DND-41 (cell line): ENCODE data around the gene KRT32.

Experiments used
- EZH2 ChIP-seq: IDR thresholded peaks from 3 replicates; pipeline ENCODE4 v1.6.1; 2012; ENCODE audit warnings: borderline replicate concordance, low read depth, mild to moderate bottlenecking, moderate library complexity, low read length, inconsistent platforms; ENCODE audit not compliant: severe bottlenecking
- TF ChIP-seq, protein P1 (sequence below): IDR thresholded peaks from 2 replicates; pipeline ENCODE4 v1.5.1; 2012; ENCODE audit warnings: borderline replicate concordance, low read length, moderate library complexity, mild to moderate bottlenecking; ENCODE audit not compliant: poor library complexity, severe bottlenecking; ENCODE audit errors: extremely low read depth

GRCh38 chr17:41462705-41463104, 4.5 kb downstream of the KRT32 start:
- TF ChIP-seq, protein P1, sequence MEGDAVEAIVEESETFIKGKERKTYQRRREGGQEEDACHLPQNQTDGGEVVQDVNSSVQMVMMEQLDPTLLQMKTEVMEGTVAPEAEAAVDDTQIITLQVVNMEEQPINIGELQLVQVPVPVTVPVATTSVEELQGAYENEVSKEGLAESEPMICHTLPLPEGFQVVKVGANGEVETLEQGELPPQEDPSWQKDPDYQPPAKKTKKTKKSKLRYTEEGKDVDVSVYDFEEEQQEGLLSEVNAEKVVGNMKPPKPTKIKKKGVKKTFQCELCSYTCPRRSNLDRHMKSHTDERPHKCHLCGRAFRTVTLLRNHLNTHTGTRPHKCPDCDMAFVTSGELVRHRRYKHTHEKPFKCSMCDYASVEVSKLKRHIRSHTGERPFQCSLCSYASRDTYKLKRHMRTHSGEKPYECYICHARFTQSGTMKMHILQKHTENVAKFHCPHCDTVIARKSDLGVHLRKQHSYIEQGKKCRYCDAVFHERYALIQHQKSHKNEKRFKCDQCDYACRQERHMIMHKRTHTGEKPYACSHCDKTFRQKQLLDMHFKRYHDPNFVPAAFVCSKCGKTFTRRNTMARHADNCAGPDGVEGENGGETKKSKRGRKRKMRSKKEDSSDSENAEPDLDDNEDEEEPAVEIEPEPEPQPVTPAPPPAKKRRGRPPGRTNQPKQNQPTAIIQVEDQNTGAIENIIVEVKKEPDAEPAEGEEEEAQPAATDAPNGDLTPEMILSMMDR = no peak
- no peak for TF ChIP-seq EZH2
